CD4-positive, CD25-positive, alpha-beta regulatory T cell (primary cell): Measurements from ENCODE around the gene NOD1. TPM values are rescaled to one million over a fixed set of nuclear protein-coding genes. Genes with fewer than 3 reads are reported as not detected.

Experiments used
- ATAC-seq, 2 donors: fragments of 150-1000 bp; cut with Tn5 transposase; one replicate each; pipeline ENCODE4 v1.10.0; 2021; ENCODE audit warnings: low read depth in 2 of 2, moderate number of reproducible peaks in 2 of 2, moderate library complexity in 1 of 2
- DNase-seq, 3 donors: peaks; one replicate each; pipeline versions ENCODE4 v3.0.0 to v3.0.0-alpha.2; 2012 to 2022; ENCODE audit warnings: mixed read lengths in 1 of 3
- H3K27ac ChIP-seq: one replicate; pipeline ENCODE4 v1.7.0; 2013; ENCODE audit warnings: mild to moderate bottlenecking, low read length; ENCODE audit not compliant: insufficient read depth, poor library complexity, severe bottlenecking
- H3K27me3 ChIP-seq: one replicate; pipeline ENCODE4 v1.7.0; 2013; ENCODE audit warnings: low read length; ENCODE audit not compliant: control insufficient read depth, insufficient read depth
- H3K36me3 ChIP-seq: one replicate; pipeline ENCODE4 v1.7.0; 2013; ENCODE audit warnings: mild to moderate bottlenecking, low read length, moderate library complexity; ENCODE audit not compliant: control insufficient read depth, insufficient read depth
- H3K4me1 ChIP-seq: 2 replicates; pipeline ENCODE4 v1.7.0; 2013; ENCODE audit warnings: mild to moderate bottlenecking, low read length; ENCODE audit not compliant: insufficient read depth, control insufficient read depth, poor library complexity, severe bottlenecking
- H3K4me3 ChIP-seq: one replicate; pipeline ENCODE4 v1.7.0; 2013; ENCODE audit warnings: low read depth, mild to moderate bottlenecking, low read length, moderate library complexity
- H3K9me3 ChIP-seq, 2 experiments: 1 replicate in 1 of 2; 2 replicates in 1 of 2; pipeline ENCODE4 v1.7.0; 2013; ENCODE audit warnings: low read length in 2 of 2, mild to moderate bottlenecking in 1 of 2, moderate library complexity in 1 of 2; ENCODE audit not compliant: control insufficient read depth in 2 of 2
- H3K27ac Mint-ChIP-seq, 3 donors: one replicate each; pipeline ENCODE4 v1.8.0; 2020 to 2022; ENCODE audit warnings: mild to moderate bottlenecking in 3 of 3, mixed read lengths in 3 of 3, moderate library complexity in 2 of 3
- H3K27me3 Mint-ChIP-seq: one replicate; pipeline ENCODE4 v1.8.0; 2022; ENCODE audit warnings: mild to moderate bottlenecking, mixed read lengths
- H3K36me3 Mint-ChIP-seq: one replicate; pipeline ENCODE4 v1.8.0; 2020; ENCODE audit warnings: mixed read lengths
- H3K4me1 Mint-ChIP-seq, 4 donors: one replicate each; pipeline ENCODE4 v1.8.0; 2020 to 2022; ENCODE audit warnings: mixed read lengths in 4 of 4, mild to moderate bottlenecking in 1 of 4
- H3K4me3 Mint-ChIP-seq, 4 donors: one replicate each; pipeline ENCODE4 v1.8.0; 2020 to 2022; ENCODE audit warnings: mild to moderate bottlenecking in 4 of 4, mixed read lengths in 4 of 4, moderate library complexity in 3 of 4
- H3K9me3 Mint-ChIP-seq, 7 donors: one replicate each; pipeline ENCODE4 v1.8.0; 2020 to 2022; ENCODE audit warnings: mixed read lengths in 7 of 7, mild to moderate bottlenecking in 3 of 7, moderate library complexity in 2 of 7
- polyA plus RNA-seq, 4 donors: library from polyadenylated mRNA; unstranded; fragments of 300-500 nt; fragmentation: Illumina TruSeq; gene quantifications; one replicate each; pipeline ENCODE4 v1.2.3, GENCODE V29; 2021
- total RNA-seq: library from RNA; stranded (reverse); gene quantifications from one replicate; pipeline ENCODE4 v1.2.3, GENCODE V29; 2022

Gene NOD1
- total and polyA plus RNA-seq, 5 donors from 2014 or later = 4.8 to 24.8 (median 7.0) TPM

GRCh38 chr7:30450983-30451497 is 27.5 kb downstream of the NOD1 start:
- Histone ChIP-seq H3K4me1 (peaks cover 5% of the 10 kb centered on the region), H3K36me3 (peaks cover 73% of the 10 kb centered on the region), H3K27me3 (no peaks in the 10 kb centered on the region), H3K9me3 (no peaks in the 10 kb centered on the region), H3K4me3 (no peak overlapping the region), H3K27ac (no peak overlapping the region)
- Mint-ChIP-seq H3K27me3 (no peaks in the 10 kb centered on the region), H3K36me3 (peaks cover 53% of the 10 kb centered on the region), H3K4me1 (peaks cover 0 to 4% (median 1%) of the 10 kb centered on the region in 4 donors), H3K27ac (no peak overlapping the region), H3K9me3 (no peaks in the 10 kb centered on the region), H3K4me3 (no peak overlapping the region)
- DNase-seq (no peak), ATAC-seq (no peak)

- DNase-seq (no peak), ATAC-seq (no peak)
- Mint-ChIP-seq H3K4me3 (no peak overlapping the region), H3K27ac (no peak overlapping the region), H3K4me1 (peaks cover 0 to 9% (median 5%) of the 10 kb centered on the region in 4 donors), H3K36me3 (peaks cover 53% of the 10 kb centered on the region), H3K9me3 (no peaks in the 10 kb centered on the region), H3K27me3 (no peaks in the 10 kb centered on the region)
- Histone ChIP-seq H3K36me3 (peaks cover 70% of the 10 kb centered on the region), H3K27ac (no peak overlapping the region), H3K4me1 (peaks cover 7% of the 10 kb centered on the region), H3K27me3 (no peaks in the 10 kb centered on the region), H3K4me3 (no peak overlapping the region), H3K9me3 (no peaks in the 10 kb centered on the region)
These were observed 28.2 kb downstream of the NOD1 start for GRCh38 chr7:30450240-30450982.

GRCh38 chr7:30448461-30449189 is 30.0 kb downstream of the NOD1 start:
- peaks cover 50% of the 10 kb centered on the region for H3K36me3 Mint-ChIP-seq
- Histone ChIP-seq H3K27me3 (no peaks in the 10 kb centered on the region), H3K36me3 (peaks cover 53% of the 10 kb centered on the region), H3K4me3 (no peak overlapping the region), H3K27ac (no peak overlapping the region), H3K4me1 (peaks cover 7% of the 10 kb centered on the region), H3K9me3 (no peaks in the 10 kb centered on the region)
- no peak overlapping the region for H3K4me3 Mint-ChIP-seq
- no peak for ATAC-seq
- no peaks in the 10 kb centered on the region for H3K27me3 Mint-ChIP-seq
- H3K4me1 Mint-ChIP-seq = peaks cover 0 to 9% (median 5%) of the 10 kb centered on the region in 4 donors
- no peaks in the 10 kb centered on the region for H3K9me3 Mint-ChIP-seq
- no peak overlapping the region for H3K27ac Mint-ChIP-seq
- DNase-seq = no peak

- Histone ChIP-seq H3K4me1 (peaks cover 7% of the 10 kb centered on the region), H3K27me3 (no peaks in the 10 kb centered on the region), H3K4me3 (no peak overlapping the region), H3K9me3 (no peaks in the 10 kb centered on the region), H3K36me3 (peaks cover 45% of the 10 kb centered on the region), H3K27ac (no peak overlapping the region)
- DNase-seq = no peak
- Mint-ChIP-seq H3K36me3 (peaks cover 45% of the 10 kb centered on the region), H3K27ac (no peak overlapping the region), H3K4me1 (peaks cover 0 to 9% (median 5%) of the 10 kb centered on the region in 4 donors), H3K9me3 (no peaks in the 10 kb centered on the region), H3K27me3 (no peaks in the 10 kb centered on the region), H3K4me3 (no peak overlapping the region)
- no peak for ATAC-seq
These were observed 31.1 kb downstream of the NOD1 start for GRCh38 chr7:30447466-30447865.

GRCh38 chr7:30446266-30446665 is 32.3 kb downstream of the NOD1 start:
- Histone ChIP-seq H3K27ac (no peak overlapping the region), H3K36me3 (peaks cover 34% of the 10 kb centered on the region), H3K4me1 (peaks cover 7% of the 10 kb centered on the region), H3K4me3 (no peak overlapping the region), H3K9me3 (no peaks in the 10 kb centered on the region), H3K27me3 (no peaks in the 10 kb centered on the region)
- peak overlapping the region; percentile 26 to 73 (median 63) for H3K27ac Mint-ChIP-seq
- peaks cover 41% of the 10 kb centered on the region for H3K36me3 Mint-ChIP-seq
- DNase-seq (no peak), ATAC-seq (no peak)
- no peaks in the 10 kb centered on the region for H3K27me3 Mint-ChIP-seq
- no peaks in the 10 kb centered on the region for H3K9me3 Mint-ChIP-seq
- H3K4me3 Mint-ChIP-seq = peak overlapping the region in 2 of 4 donors; percentile 14 to 35
- H3K4me1 Mint-ChIP-seq = peaks cover 0 to 9% (median 5%) of the 10 kb centered on the region in 4 donors

GRCh38 chr7:30445770-30446169 is 32.8 kb downstream of the NOD1 start:
- H3K4me1 Mint-ChIP-seq = peaks cover 0 to 9% (median 5%) of the 10 kb centered on the region in 4 donors
- peaks cover 31% of the 10 kb centered on the region for H3K36me3 ChIP-seq
- H3K4me3 ChIP-seq = no peak overlapping the region
- DNase-seq (peak; percentile 63 to 84 (median 65)), ATAC-seq (peak; percentile 95 to 96)
- H3K4me3 Mint-ChIP-seq = peak overlapping the region in 2 of 4 donors; percentile 14 to 35
- H3K27ac ChIP-seq = no peak overlapping the region
- H3K27me3 Mint-ChIP-seq = no peaks in the 10 kb centered on the region
- H3K9me3 Mint-ChIP-seq = no peaks in the 10 kb centered on the region
- H3K4me1 ChIP-seq = peaks cover 7% of the 10 kb centered on the region
- peaks cover 37% of the 10 kb centered on the region for H3K36me3 Mint-ChIP-seq
- H3K27me3 ChIP-seq = no peaks in the 10 kb centered on the region
- no peaks in the 10 kb centered on the region for H3K9me3 ChIP-seq
- H3K27ac Mint-ChIP-seq = peak overlapping the region; percentile 26 to 89 (median 73)

- Mint-ChIP-seq H3K4me3 (no peak overlapping the region), H3K27me3 (no peaks in the 10 kb centered on the region), H3K27ac (no peak overlapping the region), H3K4me1 (peaks cover 0 to 6% (median 3%) of the 10 kb centered on the region in 4 donors), H3K9me3 (peaks cover 0 to 1% (median 0%) of the 10 kb centered on the region in 7 donors), H3K36me3 (peaks cover 47% of the 10 kb centered on the region)
- Histone ChIP-seq H3K36me3 (peaks cover 42% of the 10 kb centered on the region), H3K27ac (no peak overlapping the region), H3K27me3 (no peaks in the 10 kb centered on the region), H3K9me3 (no peaks in the 10 kb centered on the region), H3K4me3 (no peak overlapping the region), H3K4me1 (no peaks in the 10 kb centered on the region)
- DNase-seq (no peak), ATAC-seq (no peak)
These were observed 40.6 kb downstream of the NOD1 start for GRCh38 chr7:30437823-30438574.
